ENCODE results near the gene WDFY4. TPM values are rescaled to one million over a fixed set of nuclear protein-coding genes. Genes with fewer than 3 reads are reported as not detected.
A peak's percentile ranks its signal among the peaks of the same experiment; 100 is the strongest.

WDFY4 gene
- total RNA-seq, 1 donor from 2014 or later = 6.4 TPM

DNA sequence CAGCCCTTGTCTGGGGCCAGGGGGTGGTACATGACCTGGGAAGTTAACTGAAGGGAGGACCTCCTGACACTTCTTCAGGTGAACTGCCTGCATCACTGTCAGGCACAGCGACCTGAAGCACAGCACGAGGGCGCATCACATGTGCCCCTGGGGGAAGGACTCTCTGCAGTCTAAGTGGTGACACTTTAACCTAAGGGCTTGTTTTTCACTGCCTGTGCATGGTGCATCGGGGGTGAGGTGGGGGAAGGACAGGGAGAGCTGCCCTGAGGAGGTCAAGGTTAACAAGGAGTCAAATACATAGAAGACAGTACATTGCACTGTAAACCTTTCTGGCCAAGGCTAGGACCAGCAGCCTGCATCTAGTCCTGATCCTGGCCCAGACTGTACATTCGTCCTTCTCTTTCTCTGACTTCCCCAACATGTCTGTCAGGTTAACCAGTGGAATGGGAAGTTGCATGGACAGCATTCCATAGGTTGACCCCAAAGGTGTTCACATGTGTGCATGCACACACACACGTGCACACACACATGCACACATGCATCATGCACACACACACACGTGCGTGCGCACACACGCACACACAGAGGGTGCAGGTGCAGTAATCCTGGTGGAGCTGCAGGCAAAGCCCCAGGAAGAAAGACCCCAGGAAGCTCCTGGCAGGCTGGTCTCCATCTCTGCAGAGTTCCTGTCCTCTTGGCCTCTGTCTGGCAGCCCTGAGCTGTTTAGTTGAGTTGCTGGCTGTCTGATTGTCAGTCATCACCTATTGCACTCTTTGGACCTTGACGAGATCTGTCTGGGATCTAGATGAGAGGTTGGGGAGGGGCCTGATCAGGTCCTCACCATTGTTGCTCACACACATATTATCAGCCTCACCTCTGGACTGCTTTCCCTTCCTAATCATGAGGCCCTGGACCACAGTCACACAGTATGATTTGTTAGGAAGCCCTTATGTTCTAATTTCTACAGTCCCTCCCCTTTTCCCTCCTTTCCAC is 37.8 kb downstream of the WDFY4 start:
- TF ChIP-seq, protein P1, sequence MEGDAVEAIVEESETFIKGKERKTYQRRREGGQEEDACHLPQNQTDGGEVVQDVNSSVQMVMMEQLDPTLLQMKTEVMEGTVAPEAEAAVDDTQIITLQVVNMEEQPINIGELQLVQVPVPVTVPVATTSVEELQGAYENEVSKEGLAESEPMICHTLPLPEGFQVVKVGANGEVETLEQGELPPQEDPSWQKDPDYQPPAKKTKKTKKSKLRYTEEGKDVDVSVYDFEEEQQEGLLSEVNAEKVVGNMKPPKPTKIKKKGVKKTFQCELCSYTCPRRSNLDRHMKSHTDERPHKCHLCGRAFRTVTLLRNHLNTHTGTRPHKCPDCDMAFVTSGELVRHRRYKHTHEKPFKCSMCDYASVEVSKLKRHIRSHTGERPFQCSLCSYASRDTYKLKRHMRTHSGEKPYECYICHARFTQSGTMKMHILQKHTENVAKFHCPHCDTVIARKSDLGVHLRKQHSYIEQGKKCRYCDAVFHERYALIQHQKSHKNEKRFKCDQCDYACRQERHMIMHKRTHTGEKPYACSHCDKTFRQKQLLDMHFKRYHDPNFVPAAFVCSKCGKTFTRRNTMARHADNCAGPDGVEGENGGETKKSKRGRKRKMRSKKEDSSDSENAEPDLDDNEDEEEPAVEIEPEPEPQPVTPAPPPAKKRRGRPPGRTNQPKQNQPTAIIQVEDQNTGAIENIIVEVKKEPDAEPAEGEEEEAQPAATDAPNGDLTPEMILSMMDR (IDR thresholded peaks at IDR 0.05) = no peak
- no peak for TF ChIP-seq POLR2A (IDR thresholded peaks at IDR 0.05)
- TF ChIP-seq POLR2AphosphoS5 (IDR thresholded peaks at IDR 0.05; ENCODE audit: insufficient read depth in 1 of 2, low read depth in 1 of 2) = no peak
- intact Hi-C loops (cut with DNase I) = no loop called here
- peak in 1 of 2 donors; percentile 67 for DNase-seq (ENCODE audit: extremely low spot score in 2 of 2)

GRCh38 chr10:48724127-48724526 is 39.5 kb downstream of the WDFY4 start:
- Histone ChIP-seq H3K36me3 (no peaks in the 10 kb centered on the region), H3K4me3 (no peak overlapping the region), H3K27me3 (no peaks in the 10 kb centered on the region), H3K27ac (no peak overlapping the region), H3K9me3 (no peaks in the 10 kb centered on the region), H3K4me1 (no peaks in the 10 kb centered on the region)
- intact Hi-C loops (cut with DNase I) = no loop called here
- TF ChIP-seq, protein P1 (IDR thresholded peaks at IDR 0.05) = no peak
- peak in 1 of 2 donors; percentile 47 for DNase-seq (ENCODE audit: extremely low spot score in 2 of 2)

More for the DNA sequence above, 37.8 kb downstream of the WDFY4 start:
- H3K4me3 ChIP-seq = no peak overlapping the region
- H3K4me1 ChIP-seq = no peaks in the 10 kb centered on the region
- H3K27ac ChIP-seq = no peak overlapping the region
- H3K9me3 ChIP-seq = no peaks in the 10 kb centered on the region
- H3K36me3 ChIP-seq = no peaks in the 10 kb centered on the region
- H3K27me3 ChIP-seq = no peaks in the 10 kb centered on the region

- Histone ChIP-seq H3K4me1 (no peaks in the 10 kb centered on the region), H3K27me3 (no peaks in the 10 kb centered on the region), H3K36me3 (no peaks in the 10 kb centered on the region), H3K9me3 (no peaks in the 10 kb centered on the region), H3K4me3 (no peak overlapping the region), H3K27ac (no peak overlapping the region)
- no peak for DNase-seq (ENCODE audit: extremely low spot score in 2 of 2)
- no peak for TF ChIP-seq POLR2AphosphoS5 (IDR thresholded peaks at IDR 0.05; ENCODE audit: insufficient read depth in 1 of 2, low read depth in 1 of 2)
- TF ChIP-seq, protein P1 (IDR thresholded peaks at IDR 0.05) = no peak
- TF ChIP-seq POLR2A (IDR thresholded peaks at IDR 0.05) = no peak
- intact Hi-C loops (cut with DNase I) = no loop called here
Observed at GRCh38 chr10:48725708-48726107, 41.0 kb downstream of the WDFY4 start.

DNA sequence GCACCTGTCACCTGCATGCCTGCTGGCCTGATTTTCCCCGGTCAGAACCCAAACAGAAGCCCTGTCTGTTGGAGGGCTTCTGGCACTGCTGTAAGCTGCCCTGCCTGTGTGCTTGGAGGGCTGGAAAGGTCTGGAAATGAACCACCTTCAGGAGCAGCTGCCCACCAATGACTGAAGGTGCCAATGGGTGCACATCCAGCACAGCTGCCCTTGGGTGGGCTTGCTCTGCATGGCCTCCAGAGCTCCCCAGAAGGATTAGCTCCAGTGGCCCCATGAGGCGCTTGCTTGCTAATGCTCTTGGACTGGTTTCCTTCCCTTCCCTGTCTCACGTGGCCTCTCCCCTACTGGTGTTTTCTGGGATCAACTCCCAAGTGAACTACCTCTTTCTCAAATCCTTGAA is 43.2 kb downstream of the WDFY4 start:
- Histone ChIP-seq H3K4me1 (no peaks in the 10 kb centered on the region), H3K36me3 (no peaks in the 10 kb centered on the region), H3K4me3 (no peak overlapping the region), H3K27ac (no peak overlapping the region), H3K9me3 (no peaks in the 10 kb centered on the region), H3K27me3 (no peaks in the 10 kb centered on the region)
- intact Hi-C loops (cut with DNase I) = no loop called here
- peak in 1 of 2 donors; percentile 74 for DNase-seq (ENCODE audit: extremely low spot score in 2 of 2)
- TF ChIP-seq, protein P1 (IDR thresholded peaks at IDR 0.05) = no peak
- TF ChIP-seq POLR2A (IDR thresholded peaks at IDR 0.05) (no peak), POLR2AphosphoS5 (IDR thresholded peaks at IDR 0.05; ENCODE audit: insufficient read depth in 1 of 2, low read depth in 1 of 2) (no peak)

DNA sequence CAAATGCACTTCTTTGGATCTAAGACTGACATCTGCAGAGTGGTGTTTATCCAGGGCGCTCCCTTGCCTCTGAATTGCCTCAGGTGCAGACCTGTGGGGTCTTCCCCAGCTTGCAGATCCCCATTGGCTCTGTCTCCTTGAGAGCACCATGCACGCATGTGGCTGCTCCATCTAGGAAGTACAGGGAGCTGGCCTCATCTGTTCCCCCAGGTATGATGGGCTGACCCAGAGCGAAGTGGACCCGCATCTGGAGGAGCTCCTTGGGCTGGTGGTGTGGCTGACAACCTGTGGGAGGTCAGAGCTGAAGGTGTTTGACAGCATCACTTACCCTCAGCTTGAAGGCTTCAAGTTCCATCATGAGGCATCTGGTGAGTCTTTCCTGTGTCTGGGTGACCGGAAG is 44.5 kb downstream of the WDFY4 start:
- DNase-seq (ENCODE audit: extremely low spot score in 2 of 2) = peak; percentile 70 to 76
- intact Hi-C loops (cut with DNase I) = no loop called here
- Histone ChIP-seq H3K27ac (no peak overlapping the region), H3K9me3 (no peaks in the 10 kb centered on the region), H3K4me1 (no peaks in the 10 kb centered on the region), H3K36me3 (no peaks in the 10 kb centered on the region), H3K27me3 (no peaks in the 10 kb centered on the region), H3K4me3 (no peak overlapping the region)
- no peak for TF ChIP-seq POLR2AphosphoS5 (IDR thresholded peaks at IDR 0.05; ENCODE audit: insufficient read depth in 1 of 2, low read depth in 1 of 2)
- TF ChIP-seq POLR2A (IDR thresholded peaks at IDR 0.05) = no peak
- TF ChIP-seq, protein P1 (IDR thresholded peaks at IDR 0.05) = no peak
